GM12801 (cell line): Measurements from ENCODE around the gene GADD45A.

Experiments
- CTCF ChIP-seq: IDR thresholded peaks from one replicate; pipeline ENCODE4 v1.5.1; 2011; ENCODE audit warnings: control low read depth; ENCODE audit not compliant: insufficient read length; ENCODE audit errors: extremely low read depth

GADD45A gene

GRCh38 chr1:67705735-67706453 lies 20.9 kb downstream of the GADD45A start:
- TF ChIP-seq CTCF: no peak

GRCh38 chr1:67708606-67709005 lies 23.6 kb downstream of the GADD45A start:
- no peak for TF ChIP-seq CTCF

- no peak for TF ChIP-seq CTCF
Observed at GRCh38 chr1:67710417-67710816, 25.4 kb downstream of the GADD45A start.

DNA sequence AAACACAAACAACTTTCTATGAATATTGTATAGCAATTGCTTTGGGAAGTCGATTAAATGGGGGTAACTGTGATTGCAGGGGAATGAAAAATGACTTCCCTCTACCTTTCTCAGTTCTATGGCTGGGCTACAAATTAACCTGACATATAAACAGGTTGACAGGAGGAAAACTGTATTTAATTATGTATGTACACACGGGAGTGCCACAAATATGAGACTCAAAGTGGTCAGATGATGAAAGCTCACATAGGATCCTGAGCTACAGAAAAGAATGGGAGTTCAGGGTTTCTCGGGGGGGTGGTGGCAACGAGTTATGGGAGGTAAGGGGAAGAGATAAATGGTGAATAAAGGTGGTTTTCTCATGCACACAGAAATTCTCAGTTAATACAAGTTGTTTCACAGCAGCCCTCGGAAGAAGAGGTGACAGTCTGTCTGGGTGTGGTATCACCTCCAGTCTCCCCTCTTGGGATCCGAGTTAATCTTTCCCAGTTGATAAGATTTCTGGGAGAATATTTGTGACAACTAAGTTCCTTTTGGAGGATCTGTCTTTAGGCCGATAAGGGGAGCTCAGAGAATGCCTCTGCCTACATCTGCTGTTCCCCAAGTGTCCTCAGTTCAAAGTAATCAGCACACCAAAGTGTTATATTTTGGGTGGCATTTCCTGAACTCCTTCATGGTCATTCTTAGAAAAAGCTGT lies 26.3 kb downstream of the GADD45A start:
- no peak for TF ChIP-seq CTCF

DNA sequence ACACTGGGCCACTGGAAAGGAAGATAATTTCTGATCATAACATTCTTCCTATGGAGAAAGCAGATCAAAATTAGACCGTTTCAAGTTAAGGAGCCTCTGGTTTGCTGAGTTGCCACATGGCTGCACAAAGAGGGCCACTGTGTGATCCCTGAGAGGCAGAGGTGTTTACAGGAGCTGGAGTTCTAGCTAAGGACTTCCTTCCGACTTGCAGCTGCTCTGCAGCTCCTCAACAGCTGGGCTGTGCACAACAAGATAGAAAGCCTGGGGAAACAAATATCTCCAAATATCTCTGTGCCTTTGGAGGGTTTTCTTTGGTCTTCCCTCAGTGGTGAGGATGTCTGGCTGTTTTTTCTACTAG lies 26.8 kb downstream of the GADD45A start:
- no peak for TF ChIP-seq CTCF

- TF ChIP-seq CTCF: no peak
Observed at GRCh38 chr1:67713057-67713846, 28.3 kb downstream of the GADD45A start.

DNA sequence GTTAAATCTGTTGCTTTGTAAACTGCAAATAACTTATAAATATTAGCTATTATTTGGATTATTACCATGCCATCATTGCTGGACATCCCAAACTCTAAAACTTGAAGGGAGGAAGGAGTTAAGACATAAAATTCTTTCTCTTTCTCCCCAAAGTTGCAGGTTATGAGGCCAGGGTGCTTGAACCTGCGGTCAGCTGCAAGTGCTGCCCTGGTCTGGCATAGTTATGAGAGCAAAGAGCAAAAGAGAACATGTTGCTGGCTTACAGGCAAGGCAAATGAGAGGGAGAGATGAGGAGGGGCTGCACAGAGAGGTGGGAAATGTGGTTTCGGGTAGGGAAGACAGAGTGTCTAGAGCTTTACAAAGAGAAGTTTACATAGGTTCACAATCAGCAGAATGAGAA lies 30.8 kb downstream of the GADD45A start:
- no peak for TF ChIP-seq CTCF
